Loucy (cell line): ENCODE results near the gene EGLN1.
A peak's percentile ranks its signal among the peaks of the same experiment; 100 is the strongest.

Source experiments
- H2AFZ ChIP-seq: fragments of 200-600 bp; sonication (generic); 2 replicates; pipeline ENCODE4 v1.6.0; 2016; ENCODE audit warnings: antibody characterized with exemption, mild to moderate bottlenecking, low read length, moderate library complexity
- H3F3A ChIP-seq: fragments of 200-600 bp; 2 replicates; pipeline ENCODE4 v1.6.0; 2016; ENCODE audit warnings: antibody characterized with exemption, low read depth, mild to moderate bottlenecking
- H3K27me3 ChIP-seq: fragments of 200-600 bp; sonication (generic); 2 replicates; pipeline ENCODE4 v1.6.1; 2014; ENCODE audit warnings: low read length, mild to moderate bottlenecking; ENCODE audit not compliant: insufficient read depth, poor library complexity, severe bottlenecking
- H3K36me3 ChIP-seq: fragments of 200-600 bp; sonication (generic); 2 replicates; pipeline ENCODE4 v1.6.1; 2016; ENCODE audit warnings: low read length; ENCODE audit not compliant: insufficient read depth
- H3K4me1 ChIP-seq: fragments of 200-600 bp; sonication (generic); 2 replicates; pipeline ENCODE4 v1.5.1; 2014; ENCODE audit warnings: low read length, mild to moderate bottlenecking; ENCODE audit not compliant: insufficient read depth, poor library complexity, severe bottlenecking
- H3K4me2 ChIP-seq: fragments of 200-600 bp; sonication (generic); 2 replicates; pipeline ENCODE4 v1.6.0; 2014; ENCODE audit warnings: antibody characterized with exemption, low read length, low read depth, mild to moderate bottlenecking; ENCODE audit not compliant: poor library complexity, severe bottlenecking
- H3K4me3 ChIP-seq: fragments of 200-600 bp; sonication (generic); 2 replicates; pipeline ENCODE4 v1.5.1; 2014; ENCODE audit warnings: low read length, mild to moderate bottlenecking, mixed read lengths; ENCODE audit not compliant: poor library complexity, severe bottlenecking
- H3K79me2 ChIP-seq: fragments of 200-600 bp; sonication (generic); 2 replicates; pipeline ENCODE4 v1.6.1; 2014; ENCODE audit warnings: low read length; ENCODE audit not compliant: insufficient read depth
- H3K9ac ChIP-seq: fragments of 200-600 bp; sonication (generic); 2 replicates; pipeline ENCODE4 v1.6.0; 2014; ENCODE audit warnings: mild to moderate bottlenecking, low read depth, low read length, moderate library complexity; ENCODE audit not compliant: poor library complexity, severe bottlenecking
- H3K9me2 ChIP-seq: fragments of 200-600 bp; sonication (generic); replicated peaks from 2 replicates; pipeline ENCODE4 v1.6.1; 2016; ENCODE audit warnings: low read depth, low read length, mixed read lengths
- H3K9me3 ChIP-seq: fragments of 200-600 bp; sonication (generic); 2 replicates; pipeline ENCODE4 v1.6.1; 2014; ENCODE audit warnings: mild to moderate bottlenecking, antibody characterized with exemption, low read length, low read depth; ENCODE audit not compliant: insufficient read depth
- H4K20me1 ChIP-seq: fragments of 200-600 bp; sonication (generic); 2 replicates; pipeline ENCODE4 v1.6.0; 2014; ENCODE audit warnings: antibody characterized with exemption, low read length, mild to moderate bottlenecking; ENCODE audit not compliant: insufficient read depth, poor library complexity, severe bottlenecking
- CTCF ChIP-seq: fragments of 200-600 bp; sonication (generic); conservative IDR thresholded peaks from 2 replicates; pipeline ENCODE4 v1.5.1; 2014; ENCODE audit warnings: mild to moderate bottlenecking, antibody characterized with exemption, low read length
- EZH2phosphoT487 ChIP-seq: fragments of 200-600 bp; IDR thresholded peaks from 2 replicates; pipeline ENCODE4 v1.6.1; 2018; ENCODE audit warnings: antibody characterized with exemption, mild to moderate bottlenecking, moderate library complexity, borderline replicate concordance

Gene EGLN1

GRCh38 chr1:231348442-231348841 is 73.6 kb downstream of the EGLN1 start:
- H3K27me3 ChIP-seq = no peaks in the 10 kb centered on the region
- peaks cover 13% of the 10 kb centered on the region; the same call in 1 of the 2 replicates for H3K79me2 ChIP-seq
- peaks cover 64% of the 10 kb centered on the region for H3K36me3 ChIP-seq
- H3K9ac ChIP-seq = no peak overlapping the region
- no peaks in the 10 kb centered on the region for H3F3A ChIP-seq
- H3K9me2 ChIP-seq = no peaks in the 10 kb centered on the region
- no peaks in the 10 kb centered on the region for H3K9me3 ChIP-seq
- no peaks in the 10 kb centered on the region for H4K20me1 ChIP-seq
- TF ChIP-seq CTCF = no peak
- no peak for TF ChIP-seq EZH2phosphoT487
- no peak overlapping the region for H3K4me2 ChIP-seq
- no peak overlapping the region for H2AFZ ChIP-seq
- H3K4me3 ChIP-seq = no peak overlapping the region
- peaks cover 3% of the 10 kb centered on the region for H3K4me1 ChIP-seq

GRCh38 chr1:231347961-231348360 is 74.1 kb downstream of the EGLN1 start:
- Histone ChIP-seq H3K9me2 (no peaks in the 10 kb centered on the region), H3K27me3 (no peaks in the 10 kb centered on the region), H3K36me3 (peaks cover 59% of the 10 kb centered on the region), H3K9me3 (no peaks in the 10 kb centered on the region), H4K20me1 (no peaks in the 10 kb centered on the region), H3K4me1 (peaks cover 4% of the 10 kb centered on the region), H3K79me2 (peaks cover 14% of the 10 kb centered on the region; the same call in 1 of the 2 replicates), H3K4me3 (no peak overlapping the region), H3K9ac (no peak overlapping the region), H3K4me2 (no peak overlapping the region), H2AFZ (no peak overlapping the region), H3F3A (no peaks in the 10 kb centered on the region)
- TF ChIP-seq EZH2phosphoT487 (no peak), CTCF (no peak)

GRCh38 chr1:231340328-231341013 is 81.6 kb downstream of the EGLN1 start:
- Histone ChIP-seq H3K4me3 (peak overlapping the region; percentile 28), H3K4me2 (peak overlapping the region; percentile 81), H3F3A (no peaks in the 10 kb centered on the region; the same call in 1 of the 2 replicates), H2AFZ (no peak overlapping the region), H3K36me3 (peaks cover 5% of the 10 kb centered on the region; the same call in 1 of the 2 replicates), H3K9me3 (no peaks in the 10 kb centered on the region), H3K79me2 (peaks cover 69% of the 10 kb centered on the region), H3K9me2 (no peaks in the 10 kb centered on the region), H3K27me3 (no peaks in the 10 kb centered on the region), H3K9ac (peak overlapping the region; percentile 60), H4K20me1 (peaks cover 24% of the 10 kb centered on the region), H3K4me1 (peaks cover 35% of the 10 kb centered on the region)
- TF ChIP-seq EZH2phosphoT487 (no peak), CTCF (no peak)
